PC-3 (cell line): ENCODE measurements around the gene ETV7. TPM values are rescaled to one million over a fixed set of nuclear protein-coding genes. Genes with fewer than 3 reads are reported as not detected.

Experiments
- ATAC-seq: fragments of 200-7000 bp; cut with Tn5 transposase; 2 replicates; pipeline ENCODE4 v1.9.1; 2020; ENCODE audit warnings: mild to moderate bottlenecking, moderate library complexity
- BruUV-seq: library from RNA; stranded (reverse); fragments of 400-500 nt; replicated peaks from 2 replicates; lab custom pipeline; 2021; lab: Mats Ljungman, UMichigan
- CTCF ChIA-PET: fragments of 300-600 bp; sonication (Branson Sonifier 250); formaldehyde crosslinking; loops from one replicate; lab custom pipeline; 2022; ENCODE audit warnings: antibody characterized with exemption; lab: Charles Lee
- POLR2A ChIA-PET: fragments of 300-600 bp; sonication (Branson Sonifier 250); formaldehyde crosslinking; loops from one replicate; lab custom pipeline; 2022; ENCODE audit warnings: antibody characterized with exemption; ENCODE audit not compliant: unreplicated experiment; lab: Charles Lee
- DNase-seq: peaks from one replicate; pipeline ENCODE4 v3.0.0-alpha.2; 2015
- H2AFZ ChIP-seq: fragments of 300-600 bp; sonication (generic); 2 replicates; pipeline ENCODE4 v1.6.0; 2016; ENCODE audit warnings: antibody characterized with exemption, low read length
- H3F3A ChIP-seq: fragments of 300-600 bp; sonication (generic); one replicate; pipeline ENCODE4 v1.6.0; 2017; ENCODE audit warnings: antibody characterized with exemption, low read length, control low read depth, mild to moderate bottlenecking; ENCODE audit not compliant: unreplicated experiment
- H3K27ac ChIP-seq: fragments of 300-600 bp; sonication (generic); 2 replicates; pipeline ENCODE4 v1.5.1; 2016; ENCODE audit warnings: mild to moderate bottlenecking, low read length
- H3K27me3 ChIP-seq: fragments of 300-600 bp; sonication (generic); 2 replicates; pipeline ENCODE4 v1.6.1; 2016; ENCODE audit warnings: low read length, mixed read lengths
- H3K36me3 ChIP-seq: fragments of 300-600 bp; sonication (generic); 2 replicates; pipeline ENCODE4 v1.6.1; 2016; ENCODE audit warnings: low read depth, mixed run types, low read length, mixed read lengths
- H3K4me1 ChIP-seq: fragments of 300-600 bp; sonication (generic); 2 replicates; pipeline ENCODE4 v1.5.1; 2016; ENCODE audit warnings: low read length; ENCODE audit not compliant: insufficient read depth
- H3K4me2 ChIP-seq: fragments of 300-600 bp; sonication (generic); 2 replicates; pipeline ENCODE4 v1.6.0; 2016; ENCODE audit warnings: low read length
- H3K4me3 ChIP-seq: fragments of 300-600 bp; sonication (generic); 2 replicates; pipeline ENCODE4 v1.5.1; 2016; ENCODE audit warnings: mild to moderate bottlenecking, low read length, mixed read lengths
- H3K79me2 ChIP-seq: fragments of 300-600 bp; sonication (generic); 2 replicates; pipeline ENCODE4 v1.6.1; 2017; ENCODE audit warnings: low read length, mixed read lengths
- H3K9ac ChIP-seq: fragments of 300-600 bp; sonication (generic); 2 replicates; pipeline ENCODE4 v1.6.0; 2016; ENCODE audit warnings: mild to moderate bottlenecking, low read length
- H3K9me2 ChIP-seq: fragments of 300-600 bp; sonication (generic); replicated peaks from 2 replicates; pipeline ENCODE4 v1.6.1; 2016; ENCODE audit warnings: mixed run types, low read length, mixed read lengths
- H3K9me3 ChIP-seq: fragments of 300-600 bp; sonication (generic); 2 replicates; pipeline ENCODE4 v1.6.1; 2016; ENCODE audit warnings: low read length, mixed read lengths
- H4K20me1 ChIP-seq: fragments of 300-600 bp; sonication (generic); 2 replicates; pipeline ENCODE4 v1.6.1; 2016; ENCODE audit warnings: low read length, mixed read lengths
- CTCF ChIP-seq: fragments of 300-600 bp; sonication (generic); conservative IDR thresholded peaks from 2 replicates; pipeline ENCODE4 v1.5.1; 2017; ENCODE audit warnings: antibody characterized with exemption, low read depth, mild to moderate bottlenecking, low read length
- EZH2 ChIP-seq: fragments of 300-600 bp; sonication (generic); IDR thresholded peaks from one replicate; pipeline ENCODE4 v1.6.1; 2017; ENCODE audit warnings: antibody characterized with exemption, mild to moderate bottlenecking, low read length; ENCODE audit not compliant: unreplicated experiment
- EZH2phosphoT487 ChIP-seq: fragments of 300-600 bp; sonication (generic); IDR thresholded peaks from 2 replicates; pipeline ENCODE4 v1.6.1; 2018; ENCODE audit warnings: mild to moderate bottlenecking, antibody characterized with exemption, low read length, borderline replicate concordance
- intact Hi-C: fragments of 100-400 bp; cut with micrococcal nuclease; formaldehyde crosslinking; loops from 2 replicates; pipeline ENCODE4 v1.9.0; 2023
- total RNA-seq: library from RNA; depleted of rRNA; stranded (reverse); fragments of >200 nt; gene quantifications from 2 replicates; pipeline ENCODE4 v1.2.3, GENCODE V29; 2014

Gene ETV7
- total RNA-seq, 1 experiment from 2014 or later, result not detected

GRCh38 chr6:36392621-36393020, 5.2 kb upstream of the ETV7 start:
- BruUV-seq, result no TSS peak
- TF ChIP-seq CTCF, result no peak
- TF ChIP-seq EZH2phosphoT487, result no peak
- TF ChIP-seq EZH2, result no peak

GRCh38 chr6:36389353-36389752, 1.9 kb upstream of the ETV7 start:
- H3K4me3 ChIP-seq, result no peak overlapping the region
- H3F3A ChIP-seq, result no peaks in the 10 kb centered on the region
- no peaks in the 10 kb centered on the region for H3K36me3 ChIP-seq
- POLR2A ChIA-PET, result no interaction called here
- H3K79me2 ChIP-seq, result no peaks in the 10 kb centered on the region
- H3K27ac ChIP-seq, result no peak overlapping the region
- ATAC-seq (no peak), DNase-seq (no peak)
- BruUV-seq, result no TSS peak
- H3K4me2 ChIP-seq, result no peak overlapping the region
- H3K9me3 ChIP-seq, result no peaks in the 10 kb centered on the region
- TF ChIP-seq CTCF (no peak), EZH2phosphoT487 (no peak), EZH2 (no peak)
- H3K9me2 ChIP-seq, result no peaks in the 10 kb centered on the region
- H4K20me1 ChIP-seq, result no peaks in the 10 kb centered on the region
- H2AFZ ChIP-seq, result no peak overlapping the region
- H3K9ac ChIP-seq, result no peak overlapping the region
- CTCF ChIA-PET, result no interaction called here
- peaks cover 24% of the 10 kb centered on the region for H3K27me3 ChIP-seq
- no peaks in the 10 kb centered on the region for H3K4me1 ChIP-seq
- intact Hi-C loops, result no loop called here

More at GRCh38 chr6:36392621-36393020, 5.2 kb upstream of the ETV7 start:
- Histone ChIP-seq H3F3A (no peaks in the 10 kb centered on the region), H3K27ac (no peak overlapping the region), H3K79me2 (no peaks in the 10 kb centered on the region), H3K9me2 (no peaks in the 10 kb centered on the region), H3K9ac (no peak overlapping the region), H3K4me3 (no peak overlapping the region), H3K9me3 (no peaks in the 10 kb centered on the region), H2AFZ (no peak overlapping the region), H3K27me3 (peaks cover 8% of the 10 kb centered on the region), H3K4me1 (no peaks in the 10 kb centered on the region), H3K36me3 (no peaks in the 10 kb centered on the region), H3K4me2 (no peak overlapping the region), H4K20me1 (no peaks in the 10 kb centered on the region)
- ChIA-PET POLR2A (no interaction called here), CTCF (no interaction called here)
- DNase-seq, result no peak
- no peak for ATAC-seq
- intact Hi-C loops, result no loop called here

GRCh38 chr6:36386495-36387439, 702 bp downstream of the ETV7 start:
- no peaks in the 10 kb centered on the region for H3K36me3 ChIP-seq
- peaks cover 24% of the 10 kb centered on the region for H3K27me3 ChIP-seq
- peaks cover 12% of the 10 kb centered on the region for H3K4me1 ChIP-seq
- DNase-seq, result peak; percentile 40
- no peaks in the 10 kb centered on the region for H3K9me2 ChIP-seq
- H3K4me3 ChIP-seq, result peak overlapping the region; percentile 72
- CTCF ChIA-PET, result interaction anchor here (0.6 kb wide), 1 partner anchor 100 kb away, joined by 10 read pairs; no protein-coding TSS in a partner anchor
- no peaks in the 10 kb centered on the region for H4K20me1 ChIP-seq
- H3F3A ChIP-seq, result no peaks in the 10 kb centered on the region
- BruUV-seq, result no TSS peak
- TF ChIP-seq CTCF (no peak), EZH2phosphoT487 (no peak), EZH2 (no peak)
- intact Hi-C loops, result no loop called here
- H2AFZ ChIP-seq, result peak overlapping the region; percentile 86
- peak overlapping the region; percentile 96 for H3K4me2 ChIP-seq
- no peak overlapping the region for H3K27ac ChIP-seq
- ATAC-seq, result peak; percentile 39
- no peaks in the 10 kb centered on the region for H3K9me3 ChIP-seq
- peak overlapping the region; percentile 2; the same call in 1 of the 2 replicates for H3K9ac ChIP-seq
- no peaks in the 10 kb centered on the region for H3K79me2 ChIP-seq
- POLR2A ChIA-PET, result no interaction called here
